ENCODE data around the gene EGFLAM.
"Not testable (repeated sequence)": the region's sequence is repeated elsewhere in the genome, so short reads cannot be mapped to it uniquely, and the experiment has no call there.

Gene EGFLAM

DNA sequence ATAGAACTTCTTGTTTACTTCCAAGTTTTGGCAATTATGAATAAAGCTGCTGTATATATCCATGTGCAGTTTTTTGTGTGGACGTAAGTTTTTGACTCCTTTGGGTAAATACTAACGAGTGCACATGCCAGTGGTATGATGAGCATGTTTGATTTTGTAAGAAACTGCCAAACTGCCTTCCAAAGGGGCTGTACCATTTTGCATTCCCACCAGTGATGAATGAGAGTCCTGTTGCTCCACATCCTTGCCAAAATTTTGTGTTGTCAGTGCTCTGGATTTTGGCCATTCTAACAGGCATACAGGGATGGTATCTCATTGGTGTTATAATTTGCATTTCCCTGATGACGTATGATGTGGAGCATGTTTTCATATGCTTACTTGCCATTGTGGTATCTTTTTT lies 73.5 kb downstream of the EGFLAM start:
- H3K27me3 ChIP-seq (ENCODE audit: low read depth, low read length) = no peaks in the 10 kb centered on the region
- H3K4me3 ChIP-seq (ENCODE audit: low read depth in 1 of 2, low read length in 2 of 2) = no peak overlapping the region
- no peaks in the 10 kb centered on the region for H3K36me3 ChIP-seq (ENCODE audit: control insufficient read depth in 1 of 2, insufficient read depth in 2 of 2, low read length in 2 of 2)
- no peak overlapping the region for H3K27ac ChIP-seq (ENCODE audit: low read length)
- no peaks in the 10 kb centered on the region for H3K9me3 ChIP-seq (ENCODE audit: control insufficient read depth in 1 of 2, low read length in 2 of 2)
- H3K4me1 ChIP-seq (ENCODE audit: control insufficient read depth in 1 of 2, insufficient read depth in 2 of 2, low read length in 2 of 2) = no peaks in the 10 kb centered on the region

GRCh38 chr5:38333181-38333580 lies 74.8 kb downstream of the EGFLAM start:
- H3K27me3 ChIP-seq (ENCODE audit: low read depth, low read length); H3K4me3 ChIP-seq (ENCODE audit: low read depth in 1 of 2, low read length in 2 of 2); H3K27ac ChIP-seq (ENCODE audit: low read length); H3K36me3 ChIP-seq (ENCODE audit: control insufficient read depth in 1 of 2, insufficient read depth in 2 of 2, low read length in 2 of 2); H3K4me1 ChIP-seq (ENCODE audit: control insufficient read depth in 1 of 2, insufficient read depth in 2 of 2, low read length in 2 of 2); H3K9me3 ChIP-seq (ENCODE audit: control insufficient read depth in 1 of 2, low read length in 2 of 2): not testable (repeated sequence)

GRCh38 chr5:38338455-38338854 lies 80.1 kb downstream of the EGFLAM start:
- no peaks in the 10 kb centered on the region for H3K36me3 ChIP-seq (ENCODE audit: control insufficient read depth in 1 of 2, insufficient read depth in 2 of 2, low read length in 2 of 2)
- peaks cover 0 to 8% of the 10 kb centered on the region in 2 donors for H3K4me1 ChIP-seq (ENCODE audit: control insufficient read depth in 1 of 2, insufficient read depth in 2 of 2, low read length in 2 of 2)
- H3K9me3 ChIP-seq (ENCODE audit: control insufficient read depth in 1 of 2, low read length in 2 of 2) = no peaks in the 10 kb centered on the region
- H3K27me3 ChIP-seq (ENCODE audit: low read depth, low read length) = no peaks in the 10 kb centered on the region
- no peak overlapping the region for H3K27ac ChIP-seq (ENCODE audit: low read length)
- H3K4me3 ChIP-seq (ENCODE audit: low read depth in 1 of 2, low read length in 2 of 2) = no peak overlapping the region

DNA sequence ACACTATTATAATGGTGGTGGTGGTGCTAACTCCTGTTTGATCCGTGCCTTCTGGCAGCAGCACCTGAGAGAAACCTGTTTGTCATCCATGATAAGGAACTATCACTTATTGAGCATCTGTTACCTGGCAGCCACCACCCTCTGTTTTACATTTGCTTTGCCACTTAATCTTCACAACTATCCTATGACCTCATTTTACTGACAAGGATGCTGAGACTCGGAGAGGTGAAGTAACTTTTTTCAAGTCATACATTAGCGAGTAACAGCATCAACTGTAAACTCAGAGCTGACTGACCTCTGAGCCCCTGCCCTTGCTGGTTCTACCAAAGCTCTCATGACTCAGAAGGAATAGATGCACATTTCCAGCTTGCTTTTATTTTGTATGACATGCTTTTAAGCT lies 81.1 kb downstream of the EGFLAM start:
- Histone ChIP-seq H3K4me1 (ENCODE audit: control insufficient read depth in 1 of 2, insufficient read depth in 2 of 2, low read length in 2 of 2) (peaks cover 0 to 8% of the 10 kb centered on the region in 2 donors), H3K36me3 (ENCODE audit: control insufficient read depth in 1 of 2, insufficient read depth in 2 of 2, low read length in 2 of 2) (no peaks in the 10 kb centered on the region), H3K27ac (ENCODE audit: low read length) (no peak overlapping the region), H3K9me3 (ENCODE audit: control insufficient read depth in 1 of 2, low read length in 2 of 2) (no peaks in the 10 kb centered on the region), H3K27me3 (ENCODE audit: low read depth, low read length) (no peaks in the 10 kb centered on the region), H3K4me3 (ENCODE audit: low read depth in 1 of 2, low read length in 2 of 2) (no peak overlapping the region)

DNA sequence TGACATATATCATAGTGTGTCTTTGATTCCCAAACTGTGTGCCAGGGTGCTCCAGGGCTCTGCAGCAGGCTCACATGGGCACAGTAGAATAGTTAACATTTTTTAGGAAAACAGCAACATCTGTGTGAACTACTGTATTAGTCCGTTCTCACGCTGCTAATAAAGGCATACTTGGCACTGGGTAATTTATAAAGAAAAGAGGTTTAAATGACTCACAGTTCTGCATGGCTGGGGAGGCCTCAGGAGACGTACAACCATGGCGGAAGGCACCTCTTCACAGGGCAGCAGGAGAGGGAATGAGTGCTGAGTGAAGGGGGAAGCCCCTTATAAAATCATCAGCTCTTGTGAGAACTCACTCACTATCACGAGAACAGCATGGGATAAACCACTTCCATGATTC lies 82.7 kb downstream of the EGFLAM start:
- H3K27ac ChIP-seq (ENCODE audit: low read length) = no peak overlapping the region
- H3K9me3 ChIP-seq (ENCODE audit: control insufficient read depth in 1 of 2, low read length in 2 of 2) = no peaks in the 10 kb centered on the region
- H3K36me3 ChIP-seq (ENCODE audit: control insufficient read depth in 1 of 2, insufficient read depth in 2 of 2, low read length in 2 of 2) = no peaks in the 10 kb centered on the region
- H3K4me1 ChIP-seq (ENCODE audit: control insufficient read depth in 1 of 2, insufficient read depth in 2 of 2, low read length in 2 of 2) = peaks cover 0 to 8% of the 10 kb centered on the region in 2 donors
- no peak overlapping the region for H3K4me3 ChIP-seq (ENCODE audit: low read depth in 1 of 2, low read length in 2 of 2)
- H3K27me3 ChIP-seq (ENCODE audit: low read depth, low read length) = no peaks in the 10 kb centered on the region

DNA sequence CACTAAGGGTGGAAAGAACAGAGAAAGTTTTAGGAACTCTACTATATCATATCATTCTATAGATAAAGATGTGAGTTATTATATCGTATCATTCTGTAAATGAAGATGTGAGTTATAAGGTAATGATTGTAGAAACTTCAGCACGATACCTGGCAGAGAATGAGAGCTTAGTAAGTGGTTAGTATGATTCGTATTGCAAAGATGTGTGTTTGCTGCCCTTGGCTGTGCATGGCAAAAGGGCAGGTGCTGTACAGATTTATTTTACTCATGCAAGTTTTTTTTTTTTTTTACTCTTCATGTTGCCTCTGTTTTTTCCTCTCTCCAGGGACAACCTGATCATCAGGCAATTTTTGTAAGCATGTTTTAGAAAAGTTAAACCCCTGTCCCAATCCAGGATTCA lies 83.3 kb downstream of the EGFLAM start:
- Histone ChIP-seq H3K27ac (ENCODE audit: low read length) (no peak overlapping the region), H3K27me3 (ENCODE audit: low read depth, low read length) (no peaks in the 10 kb centered on the region), H3K36me3 (ENCODE audit: control insufficient read depth in 1 of 2, insufficient read depth in 2 of 2, low read length in 2 of 2) (no peaks in the 10 kb centered on the region), H3K4me1 (ENCODE audit: control insufficient read depth in 1 of 2, insufficient read depth in 2 of 2, low read length in 2 of 2) (peaks cover 0 to 8% of the 10 kb centered on the region in 2 donors), H3K4me3 (ENCODE audit: low read depth in 1 of 2, low read length in 2 of 2) (no peak overlapping the region), H3K9me3 (ENCODE audit: control insufficient read depth in 1 of 2, low read length in 2 of 2) (no peaks in the 10 kb centered on the region)

DNA sequence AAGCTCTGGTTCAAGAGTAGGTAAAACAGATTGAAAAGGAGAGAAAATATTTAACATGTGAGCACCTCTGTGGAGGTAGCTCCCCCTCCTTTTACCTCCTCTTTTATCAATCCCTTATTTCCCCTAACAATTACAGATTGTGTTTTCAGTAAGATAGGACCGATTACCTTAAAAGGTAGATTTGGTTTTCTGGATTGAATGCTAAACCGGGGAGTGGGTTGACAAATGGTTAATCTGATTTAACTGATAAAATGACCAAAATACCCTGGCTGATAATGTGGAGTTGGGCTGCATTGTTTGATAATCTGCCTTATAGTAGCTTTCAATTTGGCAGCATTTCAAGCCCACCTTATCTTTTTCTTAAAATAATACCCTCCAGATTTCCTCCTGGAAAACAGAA lies 83.9 kb downstream of the EGFLAM start:
- Histone ChIP-seq H3K36me3 (ENCODE audit: control insufficient read depth in 1 of 2, insufficient read depth in 2 of 2, low read length in 2 of 2) (no peaks in the 10 kb centered on the region), H3K27me3 (ENCODE audit: low read depth, low read length) (no peaks in the 10 kb centered on the region), H3K4me1 (ENCODE audit: control insufficient read depth in 1 of 2, insufficient read depth in 2 of 2, low read length in 2 of 2) (peaks cover 0 to 8% of the 10 kb centered on the region in 2 donors), H3K27ac (ENCODE audit: low read length) (no peak overlapping the region), H3K4me3 (ENCODE audit: low read depth in 1 of 2, low read length in 2 of 2) (no peak overlapping the region), H3K9me3 (ENCODE audit: control insufficient read depth in 1 of 2, low read length in 2 of 2) (no peaks in the 10 kb centered on the region)

- Histone ChIP-seq H3K27me3 (ENCODE audit: low read depth, low read length) (no peaks in the 10 kb centered on the region), H3K27ac (ENCODE audit: low read length) (no peak overlapping the region), H3K4me1 (ENCODE audit: control insufficient read depth in 1 of 2, insufficient read depth in 2 of 2, low read length in 2 of 2) (no peaks in the 10 kb centered on the region), H3K36me3 (ENCODE audit: control insufficient read depth in 1 of 2, insufficient read depth in 2 of 2, low read length in 2 of 2) (no peaks in the 10 kb centered on the region), H3K4me3 (ENCODE audit: low read depth in 1 of 2, low read length in 2 of 2) (no peak overlapping the region), H3K9me3 (ENCODE audit: control insufficient read depth in 1 of 2, low read length in 2 of 2) (no peaks in the 10 kb centered on the region)
These were observed 86.5 kb downstream of the EGFLAM start for GRCh38 chr5:38344891-38345290.

DNA sequence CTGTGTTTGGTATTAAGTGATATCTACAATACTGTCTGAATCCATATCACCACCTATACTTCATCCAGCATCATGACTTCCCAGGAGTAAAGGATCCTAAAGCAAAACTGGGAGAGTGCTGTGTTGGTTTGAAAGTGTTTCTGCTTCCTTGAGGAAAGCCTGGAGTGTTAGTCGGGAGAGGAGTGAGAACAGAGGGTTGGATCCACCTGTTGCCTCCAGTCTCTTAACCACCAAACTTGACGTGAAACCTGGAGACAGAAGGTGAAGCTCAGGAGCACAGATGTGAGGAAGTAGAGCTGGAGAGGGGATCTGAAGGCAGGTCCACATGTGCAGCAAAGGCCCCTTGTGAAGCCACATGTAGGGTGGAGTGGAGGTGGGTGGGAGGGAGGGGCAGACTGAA lies 88.2 kb downstream of the EGFLAM start:
- Histone ChIP-seq H3K27ac (ENCODE audit: low read length) (no peak overlapping the region), H3K4me3 (ENCODE audit: low read depth in 1 of 2, low read length in 2 of 2) (no peak overlapping the region), H3K36me3 (ENCODE audit: control insufficient read depth in 1 of 2, insufficient read depth in 2 of 2, low read length in 2 of 2) (no peaks in the 10 kb centered on the region), H3K9me3 (ENCODE audit: control insufficient read depth in 1 of 2, low read length in 2 of 2) (no peaks in the 10 kb centered on the region), H3K27me3 (ENCODE audit: low read depth, low read length) (no peaks in the 10 kb centered on the region), H3K4me1 (ENCODE audit: control insufficient read depth in 1 of 2, insufficient read depth in 2 of 2, low read length in 2 of 2) (no peaks in the 10 kb centered on the region)

DNA sequence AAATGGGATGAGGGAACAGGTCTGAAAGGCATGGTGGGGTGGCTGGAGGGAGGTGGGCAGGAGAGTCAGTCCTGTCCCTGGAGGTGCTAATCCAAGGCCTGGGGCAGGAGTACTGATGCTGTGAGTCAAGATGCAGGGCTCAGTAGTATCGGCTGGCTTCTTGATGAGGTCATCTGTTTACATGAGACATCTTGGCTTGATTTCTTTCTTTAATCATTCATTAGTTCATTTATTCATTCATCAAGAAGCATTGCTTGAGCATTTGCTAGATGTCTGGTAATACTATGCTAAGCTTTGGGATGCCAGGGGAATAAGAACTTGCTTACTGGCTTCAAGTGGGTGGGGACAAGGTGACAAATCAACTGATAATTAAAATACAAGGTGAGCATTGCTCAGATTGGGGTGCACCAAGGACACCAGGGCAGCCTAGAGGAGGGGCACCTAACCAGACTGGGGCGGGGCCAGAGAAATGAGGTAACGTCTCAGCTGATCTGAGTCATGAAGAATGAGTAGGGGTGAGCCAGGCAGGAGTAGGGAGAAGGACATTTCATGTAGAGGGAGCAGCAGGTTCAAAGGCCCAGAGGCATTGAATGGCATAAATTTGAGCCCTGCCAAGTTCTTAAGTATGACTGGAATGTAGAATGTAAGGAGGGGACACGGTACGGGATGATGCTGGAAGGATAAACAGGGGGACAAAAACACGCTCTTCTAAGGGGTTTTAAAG lies 88.8 kb downstream of the EGFLAM start:
- Histone ChIP-seq H3K36me3 (ENCODE audit: control insufficient read depth in 1 of 2, insufficient read depth in 2 of 2, low read length in 2 of 2) (no peaks in the 10 kb centered on the region), H3K27ac (ENCODE audit: low read length) (no peak overlapping the region), H3K27me3 (ENCODE audit: low read depth, low read length) (no peaks in the 10 kb centered on the region), H3K4me1 (ENCODE audit: control insufficient read depth in 1 of 2, insufficient read depth in 2 of 2, low read length in 2 of 2) (no peaks in the 10 kb centered on the region), H3K9me3 (ENCODE audit: control insufficient read depth in 1 of 2, low read length in 2 of 2) (no peaks in the 10 kb centered on the region), H3K4me3 (ENCODE audit: low read depth in 1 of 2, low read length in 2 of 2) (no peak overlapping the region)

DNA sequence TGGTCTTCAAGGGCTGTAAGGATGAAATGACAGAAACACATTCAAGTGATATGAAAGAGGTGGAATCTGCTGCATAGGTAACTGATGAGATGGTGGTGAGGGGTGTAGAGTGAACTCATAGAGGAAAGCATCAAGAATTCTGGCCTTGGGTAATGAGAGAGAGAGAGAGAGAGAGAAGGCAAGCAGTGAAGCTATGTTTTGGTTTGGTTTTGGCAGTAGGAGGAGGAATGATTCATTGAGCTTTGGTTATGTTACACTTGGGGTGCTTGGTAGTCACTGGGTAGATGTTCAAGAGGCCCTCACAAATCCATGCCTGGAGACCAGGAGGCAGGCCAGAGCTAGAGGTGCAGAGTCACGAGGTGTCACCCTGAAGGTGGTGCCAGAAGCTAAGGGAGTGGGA lies 89.5 kb downstream of the EGFLAM start:
- Histone ChIP-seq H3K36me3 (ENCODE audit: control insufficient read depth in 1 of 2, insufficient read depth in 2 of 2, low read length in 2 of 2) (no peaks in the 10 kb centered on the region), H3K9me3 (ENCODE audit: control insufficient read depth in 1 of 2, low read length in 2 of 2) (no peaks in the 10 kb centered on the region), H3K4me1 (ENCODE audit: control insufficient read depth in 1 of 2, insufficient read depth in 2 of 2, low read length in 2 of 2) (no peaks in the 10 kb centered on the region), H3K27me3 (ENCODE audit: low read depth, low read length) (no peaks in the 10 kb centered on the region), H3K4me3 (ENCODE audit: low read depth in 1 of 2, low read length in 2 of 2) (no peak overlapping the region), H3K27ac (ENCODE audit: low read length) (no peak overlapping the region)

Data from muscle layer of duodenum (tissue), 2 donors.